ENCODE data around the gene PRPH2.
A peak's percentile ranks its signal among the peaks of the same experiment; 100 is the strongest.
"Not testable (repeated sequence)": the region's sequence is repeated elsewhere in the genome, so short reads cannot be mapped to it uniquely, and the experiment has no call there.

The PRPH2 gene

DNA sequence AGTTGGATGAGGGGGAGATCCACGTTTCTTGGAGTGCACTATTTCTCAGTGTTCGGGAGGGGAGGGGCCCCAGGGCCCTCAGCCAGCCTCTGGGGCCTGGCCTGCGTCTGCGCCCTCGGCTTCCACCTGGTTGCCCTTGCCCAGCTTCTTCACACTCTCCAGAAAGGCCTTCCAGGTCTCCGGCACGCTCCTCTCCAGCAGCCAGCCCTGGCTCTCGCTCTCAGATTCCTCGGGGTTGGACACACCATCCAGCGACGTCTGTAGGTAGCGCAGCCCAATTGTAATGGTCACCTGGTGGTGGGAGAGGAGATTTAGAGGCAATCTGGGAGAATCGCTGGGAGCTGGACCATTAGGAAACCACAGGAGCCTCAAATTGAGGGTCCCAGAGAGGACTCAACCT, 24.2 kb downstream of the PRPH2 start:
- DNase-seq (ENCODE audit: low spot score), result no peak

DNA sequence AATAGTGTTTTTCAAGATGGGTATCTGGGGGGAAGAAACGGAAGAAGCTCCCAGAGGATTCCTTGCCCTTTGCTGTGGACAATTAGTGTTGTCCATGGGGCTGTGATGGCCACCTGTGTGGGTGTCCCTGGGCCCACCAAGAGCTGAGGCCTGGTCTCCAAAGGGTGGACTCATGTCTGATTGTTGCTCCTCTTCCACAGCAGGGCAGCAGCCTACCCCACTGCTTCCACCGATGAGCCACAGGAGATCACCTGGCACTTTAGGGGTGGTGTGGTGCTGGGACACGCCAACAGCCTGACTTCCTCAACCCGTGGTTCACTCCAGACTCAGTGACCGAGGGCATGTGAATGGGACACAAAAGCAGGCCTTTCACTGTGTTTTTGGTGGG, 25.1 kb downstream of the PRPH2 start:
- no peak for DNase-seq (ENCODE audit: low spot score)

DNA sequence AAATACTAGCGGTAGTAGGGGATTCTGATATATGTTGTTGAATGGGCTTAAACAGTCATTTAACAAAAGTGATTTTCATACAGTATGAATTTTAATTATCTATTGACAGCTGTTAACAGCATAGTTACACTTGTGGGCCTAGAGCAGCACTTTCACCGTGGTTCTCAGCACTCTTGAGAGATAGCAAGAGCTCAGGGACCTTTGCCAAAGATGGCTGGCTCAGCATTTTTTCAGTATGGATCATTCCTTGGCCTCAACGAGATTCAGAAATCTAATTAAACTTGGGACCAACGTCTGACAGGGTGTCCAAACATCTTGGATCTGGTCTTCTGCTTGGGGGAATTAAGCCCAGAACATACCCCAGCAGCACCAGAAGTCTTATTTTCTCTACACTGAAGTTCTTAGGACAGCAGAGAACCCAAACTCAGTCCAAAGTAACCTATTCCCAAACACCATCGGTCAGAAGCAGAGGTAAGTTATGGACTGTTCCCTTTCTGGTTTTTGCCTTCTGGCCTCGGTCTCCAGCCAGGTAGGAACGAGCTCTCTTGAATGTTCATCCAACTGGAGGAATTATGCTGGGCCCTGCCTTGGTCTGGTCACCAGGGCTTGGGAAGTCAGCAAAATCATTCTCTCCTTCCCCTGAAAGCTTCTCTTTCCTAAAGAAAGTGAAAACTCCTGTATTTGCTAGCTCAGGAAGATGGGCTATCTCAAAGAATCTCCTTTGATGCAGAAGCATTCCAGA, 25.7 kb downstream of the PRPH2 start:
- DNase-seq (ENCODE audit: low spot score), result peak; percentile 80

DNA sequence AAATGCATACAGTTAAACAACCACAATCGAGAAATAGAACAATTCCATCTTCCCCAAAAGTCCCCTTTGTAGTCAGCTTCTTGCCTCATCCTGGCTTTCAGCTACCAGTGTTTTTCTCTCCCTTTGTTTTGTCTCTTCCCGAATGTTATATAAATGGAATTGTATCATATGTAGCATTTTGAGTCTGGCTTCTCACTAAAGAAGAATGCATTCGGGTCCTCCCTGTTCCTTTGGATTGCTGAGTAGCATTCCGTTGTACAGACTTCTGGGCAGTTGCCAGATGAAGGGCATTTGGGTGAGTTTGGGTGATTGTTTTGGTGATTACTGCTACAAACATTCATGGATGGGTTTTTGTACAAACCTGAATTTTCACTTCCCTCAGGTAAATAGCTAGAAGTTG, 27.8 kb downstream of the PRPH2 start:
- peak; percentile 83 for DNase-seq (ENCODE audit: low spot score)

DNA sequence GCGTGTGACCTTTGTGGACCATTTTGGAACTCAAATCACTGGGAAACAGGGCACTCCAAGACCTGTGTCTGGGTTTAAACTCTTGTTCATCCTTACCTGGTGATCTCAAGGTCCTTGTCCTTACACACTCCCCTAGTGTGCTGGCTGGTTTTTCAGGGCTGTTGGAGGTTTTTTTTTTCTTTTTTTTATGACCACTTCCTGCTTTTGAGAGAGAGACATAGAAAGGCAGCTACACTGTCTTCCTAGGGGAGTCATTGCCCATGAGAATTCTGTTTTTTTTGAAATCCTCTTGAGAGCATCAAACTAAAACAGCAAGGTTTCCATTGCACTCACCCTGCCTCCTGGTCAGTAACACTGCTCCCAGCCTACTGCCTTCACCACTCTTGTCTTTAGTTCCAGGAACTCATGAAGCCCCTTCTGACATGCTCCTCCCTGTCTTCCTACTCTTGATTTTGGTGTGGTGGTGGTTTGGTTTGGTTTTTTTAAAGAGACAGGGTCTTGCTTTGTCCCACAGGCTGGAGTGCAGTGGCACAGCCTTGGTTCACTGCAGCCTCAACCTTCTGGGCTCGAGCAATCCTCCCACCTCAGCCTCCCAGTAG, 28.6 kb downstream of the PRPH2 start:
- DNase-seq (ENCODE audit: low spot score), result no peak

DNA sequence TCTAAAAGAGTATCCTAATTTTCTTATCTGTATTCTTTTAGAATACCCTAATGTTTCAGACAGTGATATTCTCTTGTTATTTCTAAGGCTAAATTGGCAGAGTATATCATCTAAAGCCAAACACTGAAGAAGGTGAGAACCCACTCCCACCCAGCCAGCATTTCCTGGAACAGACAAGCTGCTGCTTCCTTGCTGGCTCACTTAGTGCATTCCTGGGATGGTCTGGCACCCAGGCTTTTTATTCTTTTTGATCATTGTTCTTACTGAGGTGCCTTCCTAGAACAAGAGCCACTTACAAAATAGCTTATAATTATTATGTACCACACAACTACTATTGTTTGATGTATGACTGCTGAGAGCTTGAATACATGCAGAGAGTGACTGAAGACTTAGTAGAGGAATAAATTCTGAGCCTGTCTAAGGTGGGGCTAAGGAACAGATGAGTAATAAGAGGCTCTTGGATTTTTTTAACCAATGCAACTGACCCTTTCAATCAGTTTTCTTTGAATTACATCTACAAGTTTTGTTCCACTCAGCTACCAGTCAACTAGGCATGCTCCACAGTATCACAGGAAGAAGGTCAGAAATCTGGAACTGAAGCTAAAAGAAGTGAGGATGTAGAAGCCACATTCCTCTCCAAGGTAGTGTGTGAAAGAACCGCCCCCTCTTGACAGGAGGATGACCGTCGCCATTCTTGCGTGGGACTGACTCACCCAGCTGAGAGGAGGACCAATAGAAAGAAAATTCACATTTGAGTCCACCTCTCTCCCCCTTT, 30.1 kb downstream of the PRPH2 start:
- DNase-seq (ENCODE audit: low spot score), result peak; percentile 43

DNA sequence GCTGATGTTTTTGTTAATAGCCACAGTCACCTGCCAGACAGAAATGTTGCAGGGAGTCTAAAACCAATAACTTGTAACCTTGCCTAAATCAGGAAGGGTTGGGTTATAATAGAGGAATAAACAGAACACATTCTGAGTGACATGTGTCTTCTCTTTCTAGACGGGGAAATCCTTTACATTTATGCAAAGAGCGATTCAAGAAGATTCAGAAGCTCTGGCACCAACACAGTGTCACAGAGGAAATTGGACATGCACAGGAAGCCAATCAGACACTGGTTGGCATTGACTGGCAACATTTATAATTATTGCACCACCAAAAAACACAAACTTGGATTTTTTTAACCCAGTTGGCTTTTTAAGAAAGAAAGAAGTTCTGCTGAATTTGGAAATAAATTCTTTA, 31.5 kb downstream of the PRPH2 start:
- no peak for DNase-seq (ENCODE audit: low spot score)

DNA sequence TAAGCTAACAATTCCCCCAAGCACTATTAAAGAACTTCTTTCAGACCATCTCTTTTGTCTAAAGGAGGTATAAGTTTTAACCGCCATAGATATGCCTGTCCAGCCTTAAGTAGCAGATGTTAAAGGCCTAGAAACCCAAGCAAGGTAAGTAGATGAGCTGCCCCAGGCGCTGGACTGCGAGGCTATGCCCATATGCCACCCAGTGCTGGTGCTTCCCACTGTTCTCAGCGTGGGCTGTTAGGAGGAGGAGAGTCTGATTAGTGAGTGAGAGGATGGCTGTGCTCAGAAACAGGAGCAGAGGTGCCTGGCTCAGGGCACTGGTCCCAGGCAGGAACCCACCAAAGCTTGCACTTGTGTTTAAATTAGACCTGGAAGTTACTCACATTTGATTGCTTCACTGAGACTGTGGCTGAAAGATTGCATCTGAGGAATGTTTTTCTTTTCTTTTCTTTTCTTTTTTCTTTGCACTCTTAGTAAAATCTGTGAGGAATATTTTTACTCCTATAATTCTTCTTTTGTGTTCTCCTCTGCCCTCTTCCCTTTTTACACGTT, 32.2 kb downstream of the PRPH2 start:
- DNase-seq (ENCODE audit: low spot score), result peak; percentile 17

DNA sequence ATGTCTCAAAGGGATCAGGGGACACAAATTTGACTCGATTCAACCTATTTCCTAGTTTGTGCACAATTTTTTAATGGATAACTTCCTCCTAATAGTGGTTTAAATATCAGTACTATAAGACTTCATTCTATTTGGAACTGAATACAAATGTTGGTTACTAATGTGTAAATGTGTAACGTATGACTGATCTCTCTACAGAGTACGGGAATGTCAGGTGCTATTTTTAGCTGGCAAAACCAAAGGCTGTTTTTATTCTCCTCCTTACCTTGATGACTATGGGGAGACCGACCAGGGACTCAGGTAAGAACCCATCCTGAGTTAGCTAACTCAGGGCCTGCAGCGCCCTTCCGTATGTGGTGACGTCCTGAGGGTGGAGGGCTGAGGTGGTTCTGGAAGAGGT, 33.0 kb downstream of the PRPH2 start:
- no peak for DNase-seq (ENCODE audit: low spot score)

DNA sequence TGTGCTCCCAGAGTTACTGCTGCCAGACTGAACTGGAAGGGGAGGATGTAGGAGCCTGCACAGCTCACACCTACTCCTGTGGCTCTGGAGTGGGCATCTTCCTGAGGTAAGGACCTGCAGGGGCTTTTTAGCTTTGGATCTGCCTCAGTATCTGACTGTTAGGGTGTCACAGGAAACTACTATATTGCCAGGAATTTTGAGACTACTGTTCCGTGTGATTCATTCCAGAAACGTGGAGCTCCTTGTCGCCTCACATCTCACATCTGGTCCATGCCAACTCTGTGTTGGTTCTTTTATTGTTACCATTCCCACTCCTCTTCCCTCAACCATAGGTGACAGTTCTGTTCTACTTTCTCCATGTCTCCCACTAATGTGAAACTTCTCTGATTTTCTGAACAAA, 34.1 kb downstream of the PRPH2 start:
- DNase-seq (ENCODE audit: low spot score), result no peak

DNA sequence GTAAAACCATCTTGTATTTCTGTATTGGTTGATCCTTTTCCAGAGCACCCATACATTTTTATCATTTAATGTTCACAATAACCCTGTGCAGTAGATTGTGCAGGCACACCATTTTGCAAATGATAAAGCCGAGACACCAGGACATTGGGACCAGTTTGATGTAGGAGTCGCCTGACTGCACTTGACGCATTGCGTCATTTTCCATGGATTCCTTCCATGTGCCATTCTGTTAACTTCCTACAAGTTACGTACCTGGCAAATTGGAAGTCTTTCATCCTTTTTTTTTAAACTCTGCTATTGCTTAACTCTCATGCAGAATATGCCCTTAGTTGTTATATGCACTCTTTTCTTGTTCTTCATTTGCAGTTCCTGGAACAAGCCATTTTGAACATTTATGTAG, 43.0 kb downstream of the PRPH2 start:
- DNase-seq (ENCODE audit: low spot score), result no peak

DNA sequence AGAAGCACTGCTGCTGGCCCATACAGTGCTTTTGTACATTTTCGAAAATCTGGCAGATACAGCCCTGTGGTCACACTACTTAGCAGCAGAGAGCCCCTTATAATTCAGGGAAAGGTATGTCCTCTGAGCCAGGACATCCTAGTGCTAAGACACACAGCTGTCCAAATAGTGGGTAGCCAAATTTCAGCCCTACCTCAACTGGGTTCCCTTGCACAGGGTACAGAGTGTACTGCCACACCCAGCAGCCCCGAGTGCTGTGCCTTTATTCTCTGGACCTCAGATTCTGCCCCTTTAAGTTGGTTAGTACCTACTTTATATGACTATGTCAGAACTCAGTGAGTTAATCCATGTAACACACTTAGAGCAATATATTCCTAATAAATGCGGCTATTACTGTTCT, 47.6 kb downstream of the PRPH2 start:
- DNase-seq (ENCODE audit: low spot score), result no peak

DNA sequence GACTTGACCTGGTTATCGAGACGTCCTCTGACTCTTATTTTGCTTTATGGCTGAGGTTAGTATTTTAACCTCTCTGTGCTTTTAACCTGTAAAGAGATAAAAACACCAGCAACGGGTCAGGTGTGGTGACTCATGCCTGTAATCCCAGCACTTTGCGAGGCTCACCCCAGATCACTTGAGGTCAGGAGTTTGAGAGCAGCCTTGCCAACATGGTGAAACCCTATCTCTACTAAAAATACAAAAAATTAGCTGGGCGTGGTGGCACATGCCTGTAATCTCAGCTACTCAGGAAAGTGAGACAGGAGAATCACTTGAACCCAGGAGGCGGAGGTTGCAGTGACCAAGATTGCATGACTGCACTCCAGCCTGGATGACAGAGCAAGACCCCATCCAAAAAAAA, 48.0 kb downstream of the PRPH2 start:
- not testable (repeated sequence) for DNase-seq (ENCODE audit: low spot score)

DNA sequence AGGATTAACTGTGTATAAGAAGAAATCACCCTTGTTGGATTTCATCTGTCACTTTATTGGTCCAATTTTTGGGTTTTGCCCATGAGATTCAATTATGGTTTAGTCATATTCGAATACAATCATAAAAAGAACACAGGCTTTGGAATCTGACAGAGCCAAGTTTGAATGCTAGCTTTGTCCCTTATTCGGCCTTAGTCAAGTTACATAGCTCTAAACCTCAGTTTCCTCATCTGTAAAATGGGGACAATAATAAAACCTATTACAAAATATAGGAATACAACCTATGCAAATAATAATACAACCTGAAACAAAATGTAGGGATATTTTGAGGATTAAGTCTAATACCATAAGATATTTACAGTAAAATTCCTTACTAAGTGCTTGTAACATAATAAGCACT, 57.7 kb downstream of the PRPH2 start:
- DNase-seq (ENCODE audit: low spot score), result no peak

DNA sequence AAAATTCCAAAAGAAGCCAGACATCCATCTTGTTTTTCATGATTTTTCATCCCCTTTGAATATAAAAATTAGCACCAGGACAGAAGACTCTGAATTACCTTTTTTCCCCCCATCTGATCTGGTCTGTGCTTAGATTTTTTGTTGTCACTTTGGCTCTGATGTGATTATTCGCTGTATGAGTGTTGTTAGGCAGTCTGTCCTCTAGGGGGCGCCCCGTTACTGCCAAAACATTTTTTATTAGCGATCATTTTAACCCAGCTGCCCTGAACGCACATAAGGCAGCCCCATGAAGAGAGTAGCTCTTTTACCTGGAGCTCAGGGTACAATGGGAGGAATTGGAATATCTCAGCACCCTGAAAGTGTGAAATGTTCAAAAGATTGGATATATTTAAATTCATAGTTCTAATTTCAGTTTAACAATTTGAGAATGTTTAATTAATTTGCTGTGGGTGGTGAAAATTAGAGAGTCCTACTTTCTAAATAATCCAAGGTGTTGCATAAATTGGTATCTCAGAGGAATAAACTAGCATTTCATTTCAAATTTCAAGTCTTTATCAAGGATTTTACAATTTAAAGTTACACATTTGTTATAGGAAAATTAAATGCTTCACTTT, 60.8 kb downstream of the PRPH2 start:
- peak; percentile 67 for DNase-seq (ENCODE audit: low spot score)

DNA sequence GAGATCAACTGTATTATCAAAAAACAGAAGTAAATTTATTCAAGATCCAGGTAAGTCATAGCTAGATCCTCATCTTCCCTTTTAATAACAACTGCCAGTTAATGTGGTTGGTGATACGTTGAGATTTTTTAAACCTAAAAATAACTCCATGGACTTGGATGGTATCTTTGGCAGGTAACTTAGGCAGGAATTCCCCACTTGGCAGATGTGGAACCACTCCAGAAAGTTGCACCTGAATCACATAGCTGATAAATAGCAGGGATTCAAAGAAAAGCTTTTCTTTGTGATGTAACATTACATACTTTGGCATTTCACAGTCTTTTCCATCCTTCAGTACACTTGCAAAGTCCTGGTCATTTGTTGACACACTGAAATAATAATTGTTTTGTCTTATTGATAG, 62.6 kb downstream of the PRPH2 start:
- DNase-seq (ENCODE audit: low spot score), result no peak

DNA sequence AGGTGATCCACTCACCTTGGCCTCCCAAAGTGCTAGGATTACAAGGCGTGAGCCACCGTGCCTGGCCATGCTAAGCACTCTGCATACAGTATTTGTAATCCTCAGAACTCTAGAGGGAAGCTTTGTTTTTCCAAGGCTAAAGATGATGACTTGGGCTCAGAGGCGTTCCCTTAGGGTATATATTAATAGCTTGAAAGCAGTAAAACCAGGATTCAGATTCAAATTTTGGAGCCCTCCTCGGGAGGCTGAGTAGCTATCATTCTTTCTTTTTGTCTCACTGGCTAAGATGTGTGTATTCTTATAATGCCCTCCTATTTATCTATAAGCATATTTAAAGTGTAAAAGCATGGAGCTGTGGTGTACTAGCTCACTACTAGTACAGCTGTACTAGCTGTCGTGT, 68.5 kb downstream of the PRPH2 start:
- no peak for DNase-seq (ENCODE audit: low spot score)

DNA sequence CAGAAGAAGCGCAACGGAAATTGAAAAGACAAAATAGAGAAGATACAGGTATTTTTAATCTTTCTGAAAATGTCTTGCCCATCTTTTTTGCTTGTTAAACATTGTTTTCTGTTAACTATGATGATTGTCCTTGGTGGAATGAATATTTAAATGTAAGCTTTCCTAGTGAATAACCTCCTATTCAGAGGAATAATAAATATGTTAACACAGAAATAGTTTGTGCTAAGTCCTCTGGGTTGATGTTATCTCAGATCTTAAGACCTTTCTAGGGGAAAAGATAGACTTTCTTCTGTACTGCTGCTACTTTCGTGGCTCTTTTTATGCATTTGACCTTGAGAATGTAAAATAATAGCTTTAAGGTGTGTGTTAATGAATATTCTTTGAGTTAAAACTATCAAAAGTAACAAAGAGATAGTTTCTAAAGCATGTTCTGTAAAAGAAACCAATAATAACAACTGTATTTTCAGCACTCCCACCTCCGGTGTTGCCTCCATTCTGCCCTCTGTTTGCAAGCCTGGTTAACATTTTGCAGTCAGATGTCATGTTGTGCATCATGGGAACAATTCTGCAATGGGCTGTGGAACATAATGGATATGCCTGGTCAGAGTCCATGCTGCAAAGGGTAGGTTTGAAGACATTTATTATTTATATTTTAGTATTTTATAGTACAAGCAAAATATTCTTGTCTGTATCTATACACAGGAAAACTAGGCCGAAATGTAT, 70.2 kb downstream of the PRPH2 start:
- no peak for DNase-seq (ENCODE audit: low spot score)

All from AG08396 (cell line).